GM23338 (cell line): ENCODE results near the gene CNTNAP2. TPM values are rescaled to one million over a fixed set of nuclear protein-coding genes. Genes with fewer than 3 reads are reported as not detected.
A peak's percentile ranks its signal among the peaks of the same experiment; 100 is the strongest.

Experiments
- ATAC-seq: fragments of 200-7000 bp; cut with Tn5 transposase; 3 replicates; pipeline ENCODE4 v1.9.1; 2020
- DNase-seq: peaks from one replicate; pipeline ENCODE4 v3.0.0-alpha.2; 2015; ENCODE audit warnings: low spot score
- H2AFZ ChIP-seq: fragments of 200-600 bp; sonication (generic); 2 replicates; pipeline ENCODE4 v1.8.0; 2016; ENCODE audit warnings: antibody characterized with exemption, mild to moderate bottlenecking, moderate library complexity
- H3F3A ChIP-seq: fragments of 200-600 bp; sonication (generic); replicated peaks from 2 replicates; pipeline ENCODE4 v1.8.0; 2017; ENCODE audit warnings: antibody characterized with exemption, mixed run types, low read depth
- H3K27ac ChIP-seq: fragments of 200-600 bp; sonication (generic); 2 replicates; pipeline ENCODE4 v1.6.1; 2016; ENCODE audit warnings: low read depth
- H3K27me3 ChIP-seq: fragments of 200-600 bp; sonication (generic); 2 replicates; pipeline ENCODE4 v1.8.0; 2016; ENCODE audit warnings: mild to moderate bottlenecking, mixed run types, moderate library complexity; ENCODE audit not compliant: insufficient read depth
- H3K36me3 ChIP-seq: fragments of 200-600 bp; sonication (generic); 2 replicates; pipeline ENCODE4 v1.8.0; 2016; ENCODE audit warnings: mild to moderate bottlenecking; ENCODE audit not compliant: insufficient read depth
- H3K4me1 ChIP-seq: fragments of 200-600 bp; sonication (generic); 2 replicates; pipeline ENCODE4 v1.8.0; 2016; ENCODE audit warnings: mild to moderate bottlenecking, moderate library complexity; ENCODE audit not compliant: insufficient read depth
- H3K4me2 ChIP-seq: fragments of 200-600 bp; sonication (generic); 2 replicates; pipeline ENCODE4 v1.7.1; 2017; ENCODE audit warnings: mixed run types
- H3K4me3 ChIP-seq: fragments of 200-600 bp; sonication (generic); 2 replicates; pipeline ENCODE4 v1.6.1; 2016; ENCODE audit warnings: mixed run types
- H3K79me2 ChIP-seq: fragments of 200-600 bp; sonication (generic); replicated peaks from 2 replicates; pipeline ENCODE4 v1.8.0; 2017; ENCODE audit warnings: mild to moderate bottlenecking; ENCODE audit not compliant: insufficient read depth
- H3K9me2 ChIP-seq: fragments of 200-600 bp; sonication (generic); 2 replicates; pipeline ENCODE4 v1.8.0; 2017; ENCODE audit not compliant: insufficient read depth
- H4K20me1 ChIP-seq: fragments of 200-600 bp; sonication (generic); replicated peaks from 2 replicates; pipeline ENCODE4 v1.8.0; 2017; ENCODE audit warnings: mild to moderate bottlenecking; ENCODE audit not compliant: insufficient read depth
- H3K27ac Mint-ChIP-seq: 2 replicates; pipeline ENCODE4 v1.8.0; 2020; ENCODE audit warnings: inconsistent platforms, mild to moderate bottlenecking, moderate library complexity, mixed read lengths
- H3K27me3 Mint-ChIP-seq: 3 replicates; pipeline ENCODE4 v1.8.0; 2022; ENCODE audit warnings: low read depth, mild to moderate bottlenecking, moderate library complexity, mixed read lengths, inconsistent platforms; ENCODE audit not compliant: insufficient read depth, poor library complexity
- H3K36me3 Mint-ChIP-seq: 3 replicates; pipeline ENCODE4 v1.8.0; 2021; ENCODE audit warnings: low read depth, mild to moderate bottlenecking, inconsistent platforms, moderate library complexity, mixed read lengths
- H3K4me1 Mint-ChIP-seq: 3 replicates; pipeline ENCODE4 v1.8.0; 2020; ENCODE audit warnings: mild to moderate bottlenecking, inconsistent platforms, mixed read lengths
- H3K4me3 Mint-ChIP-seq: 3 replicates; pipeline ENCODE4 v1.8.0; 2021; ENCODE audit warnings: moderate library complexity, mild to moderate bottlenecking, inconsistent platforms, mixed read lengths
- H3K9me3 Mint-ChIP-seq: 3 replicates; pipeline ENCODE4 v1.8.0; 2020; ENCODE audit warnings: moderate library complexity, mild to moderate bottlenecking, inconsistent platforms, mixed read lengths
- CREB1 ChIP-seq: fragments of 250-450 bp; sonication (Bioruptor Pico); IDR thresholded peaks from 2 replicates; pipeline ENCODE4 v1.5.0; 2020; ENCODE audit warnings: low read depth, mild to moderate bottlenecking, moderate library complexity
- CTCF ChIP-seq, 2 experiments: fragments of 200-600 bp in 1 of 2; sonication (generic) in 1 of 2; conservative IDR thresholded peaks; 2 replicates each; pipeline versions ENCODE4 v1.5.1 to v1.6.1; 2016 to 2017; ENCODE audit warnings: antibody characterized with exemption in 2 of 2, low read depth in 2 of 2, mild to moderate bottlenecking in 2 of 2, moderate library complexity in 1 of 2
- EZH2 ChIP-seq: fragments of 200-600 bp; sonication (generic); IDR thresholded peaks from one replicate; pipeline ENCODE4 v1.8.0; 2017; ENCODE audit warnings: antibody characterized with exemption, mild to moderate bottlenecking, low read depth; ENCODE audit not compliant: unreplicated experiment
- NANOG ChIP-seq: IDR thresholded peaks from 2 replicates; pipeline ENCODE4 v1.6.1; 2016; ENCODE audit warnings: antibody characterized with exemption, borderline replicate concordance
- POLR2AphosphoS5 ChIP-seq: IDR thresholded peaks from 2 replicates; pipeline ENCODE4 v1.6.1; 2016; ENCODE audit warnings: antibody characterized with exemption, low read depth
- REST ChIP-seq: IDR thresholded peaks from one replicate; pipeline ENCODE4 v1.6.1; 2018; ENCODE audit warnings: antibody characterized with exemption; ENCODE audit not compliant: unreplicated experiment
- STAT1 ChIP-seq: IDR thresholded peaks from one replicate; pipeline ENCODE4 v1.6.1; 2016; ENCODE audit warnings: antibody characterized with exemption; ENCODE audit not compliant: unreplicated experiment
- ZNF114 ChIP-seq: fragments of 250-450 bp; sonication (Bioruptor Pico); IDR thresholded peaks from 2 replicates; pipeline ENCODE4 v1.5.0; 2020; ENCODE audit warnings: mild to moderate bottlenecking, moderate library complexity
- ZNF331 ChIP-seq: fragments of 250-450 bp; sonication (Bioruptor Pico); IDR thresholded peaks from 2 replicates; pipeline ENCODE4 v1.5.0; 2020; ENCODE audit warnings: low read depth, mild to moderate bottlenecking, moderate library complexity
- polyA plus RNA-seq: library from polyadenylated mRNA; unstranded; fragments of >200 nt; fragmentation: Nextera tagmentation; extraction: Ambion mirVana; gene quantifications from 2 replicates; pipeline ENCODE4 v1.2.1, GENCODE V29; 2016
- total RNA-seq: library from RNA; depleted of rRNA; stranded (reverse); fragments of >200 nt; shearing (Covaris generic); gene quantifications from 2 replicates; pipeline ENCODE4 v1.2.3, GENCODE V29; 2014

The CNTNAP2 gene
- total and polyA plus RNA-seq, 2 experiments from 2014 or later: 38.2 to 61.3 TPM

GRCh38 chr7:147857152-147858140 lies 1740.8 kb downstream of the CNTNAP2 start:
- Mint-ChIP-seq H3K9me3 (peaks cover 21% of the 10 kb centered on the region; the same call in 2 of the 3 replicates), H3K36me3 (no peaks in the 10 kb centered on the region; the same call in 2 of the 3 replicates), H3K27ac (no peak overlapping the region), H3K4me1 (peaks cover 2% of the 10 kb centered on the region; the same call in 1 of the 3 replicates), H3K27me3 (no peaks in the 10 kb centered on the region), H3K4me3 (no peak overlapping the region)
- DNase-seq: no peak
- no peaks in the 10 kb centered on the region for H4K20me1 ChIP-seq
- no peak overlapping the region for H3K4me2 ChIP-seq
- H3K4me1 ChIP-seq: no peaks in the 10 kb centered on the region
- TF ChIP-seq POLR2AphosphoS5 (no peak), ZNF114 (CRISPR knock-in tag) (no peak), ZNF331 (CRISPR knock-in tag) (no peak)
- no peak overlapping the region for H3K27ac ChIP-seq
- no peaks in the 10 kb centered on the region for H3K27me3 ChIP-seq
- no peaks in the 10 kb centered on the region for H3K79me2 ChIP-seq
- no peaks in the 10 kb centered on the region for H3F3A ChIP-seq
- no peak overlapping the region for H2AFZ ChIP-seq
- no peaks in the 10 kb centered on the region for H3K9me2 ChIP-seq
- H3K4me3 ChIP-seq: no peak overlapping the region
- H3K36me3 ChIP-seq: no peaks in the 10 kb centered on the region
- ATAC-seq: no peak

- H3K27me3 Mint-ChIP-seq: no peaks in the 10 kb centered on the region
- TF ChIP-seq EZH2 (no peak), STAT1 (no peak), CREB1 (CRISPR knock-in tag) (0 out of 2 replicates have a peak, but pooled peaks have one; percentile 5), CTCF (conservative IDR thresholded peaks at IDR 0.05; ENCODE audit: low read depth in 2 of 2) (no peak), REST (no peak), NANOG (no peak)
- ATAC-seq: no peak
Observed at GRCh38 chr7:147858421-147858820, 1741.8 kb downstream of the CNTNAP2 start.

More at GRCh38 chr7:147858421-147858820, 1741.8 kb downstream of the CNTNAP2 start:
- Histone ChIP-seq H2AFZ (no peak overlapping the region), H3K27ac (no peak overlapping the region), H3K27me3 (no peaks in the 10 kb centered on the region), H3K4me2 (no peak overlapping the region), H4K20me1 (no peaks in the 10 kb centered on the region), H3K4me3 (no peak overlapping the region), H3K36me3 (no peaks in the 10 kb centered on the region), H3K9me2 (no peaks in the 10 kb centered on the region), H3F3A (no peaks in the 10 kb centered on the region), H3K4me1 (no peaks in the 10 kb centered on the region), H3K79me2 (no peaks in the 10 kb centered on the region)
- H3K27ac Mint-ChIP-seq: peak overlapping the region; percentile 29; the same call in 1 of the 2 replicates
- H3K36me3 Mint-ChIP-seq: no peaks in the 10 kb centered on the region; the same call in 2 of the 3 replicates
- no peak for DNase-seq
- H3K9me3 Mint-ChIP-seq: peaks cover 25% of the 10 kb centered on the region; the same call in 2 of the 3 replicates
- no peak overlapping the region for H3K4me3 Mint-ChIP-seq
- H3K4me1 Mint-ChIP-seq: peaks cover 2% of the 10 kb centered on the region; the same call in 1 of the 3 replicates
